ENCODE results near the gene THBS1. TPM values are rescaled to one million over a fixed set of nuclear protein-coding genes. Genes with fewer than 3 reads are reported as not detected.

Gene THBS1
- polyA plus RNA-seq, 5 donors, result 99.5 to 164 (median 132) TPM

DNA sequence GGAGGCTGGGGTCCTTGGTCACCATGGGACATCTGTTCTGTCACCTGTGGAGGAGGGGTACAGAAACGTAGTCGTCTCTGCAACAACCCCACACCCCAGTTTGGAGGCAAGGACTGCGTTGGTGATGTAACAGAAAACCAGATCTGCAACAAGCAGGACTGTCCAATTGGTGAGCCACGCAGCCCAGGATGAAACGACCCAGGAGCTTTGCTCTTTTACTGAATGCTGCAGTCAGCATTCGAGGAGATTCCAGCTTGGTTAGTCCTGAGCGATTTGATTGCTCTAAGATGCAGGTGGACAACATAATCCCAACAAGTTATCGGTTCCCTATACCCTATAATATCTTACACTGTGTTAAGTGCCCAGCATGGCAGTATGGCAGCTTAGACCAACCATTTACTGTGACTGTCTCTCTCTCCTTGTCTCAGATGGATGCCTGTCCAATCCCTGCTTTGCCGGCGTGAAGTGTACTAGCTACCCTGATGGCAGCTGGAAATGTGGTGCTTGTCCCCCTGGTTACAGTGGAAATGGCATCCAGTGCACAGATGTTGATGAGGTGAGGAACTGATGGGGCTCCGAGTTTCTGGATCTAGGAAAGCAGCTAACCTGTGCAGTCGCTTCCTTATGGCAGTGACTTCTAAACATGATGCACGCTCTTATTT, 7.8 kb downstream of the THBS1 start:
- DNase-seq, result no peak

DNA sequence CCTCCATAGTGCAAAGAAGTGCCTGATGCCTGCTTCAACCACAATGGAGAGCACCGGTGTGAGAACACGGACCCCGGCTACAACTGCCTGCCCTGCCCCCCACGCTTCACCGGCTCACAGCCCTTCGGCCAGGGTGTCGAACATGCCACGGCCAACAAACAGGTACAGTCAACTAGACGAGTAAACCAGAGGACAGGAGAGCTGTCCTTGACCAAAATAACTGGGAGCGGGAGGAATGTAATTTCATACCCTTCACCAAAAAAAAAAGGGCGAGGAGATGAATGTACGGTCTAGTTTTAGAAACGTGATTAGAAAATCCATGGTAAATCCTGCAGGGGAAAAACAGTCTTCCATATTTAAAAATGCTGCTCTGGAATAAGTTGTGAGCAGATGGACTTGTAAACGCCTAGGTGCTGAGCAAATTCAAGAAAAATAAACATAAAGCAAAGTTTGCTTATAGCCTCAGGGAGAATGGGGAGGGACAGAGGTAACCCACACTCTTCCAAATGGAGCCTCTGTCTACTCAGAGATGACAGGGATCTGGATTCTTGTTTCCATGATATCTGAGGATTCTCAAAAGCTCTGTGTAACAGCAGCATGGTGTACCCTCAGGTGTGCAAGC, 8.4 kb downstream of the THBS1 start:
- no peak for DNase-seq

GRCh38 chr15:39589815-39590644, 9.2 kb downstream of the THBS1 start:
- no peak for DNase-seq

- no peak for DNase-seq
These were observed 10.4 kb downstream of the THBS1 start for GRCh38 chr15:39591141-39591895.

- no peak for DNase-seq
These were observed 11.0 kb downstream of the THBS1 start for GRCh38 chr15:39591896-39592315.

GRCh38 chr15:39592500-39592899, 11.6 kb downstream of the THBS1 start:
- no peak for DNase-seq

DNA sequence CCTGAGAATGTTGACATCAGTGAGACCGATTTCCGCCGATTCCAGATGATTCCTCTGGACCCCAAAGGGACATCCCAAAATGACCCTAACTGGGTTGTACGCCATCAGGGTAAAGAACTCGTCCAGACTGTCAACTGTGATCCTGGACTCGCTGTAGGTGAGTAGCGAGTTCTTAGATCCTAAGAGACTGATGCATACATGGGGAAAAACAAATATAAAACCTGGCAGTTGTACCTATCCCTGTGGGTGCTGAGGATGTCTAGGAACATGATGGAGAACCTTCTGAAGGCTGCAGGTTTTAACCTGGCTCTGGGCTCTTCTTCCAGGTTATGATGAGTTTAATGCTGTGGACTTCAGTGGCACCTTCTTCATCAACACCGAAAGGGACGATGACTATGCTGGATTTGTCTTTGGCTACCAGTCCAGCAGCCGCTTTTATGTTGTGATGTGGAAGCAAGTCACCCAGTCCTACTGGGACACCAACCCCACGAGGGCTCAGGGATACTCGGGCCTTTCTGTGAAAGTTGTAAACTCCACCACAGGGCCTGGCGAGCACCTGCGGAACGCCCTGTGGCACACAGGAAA, 12.3 kb downstream of the THBS1 start:
- no peak for DNase-seq

GRCh38 chr15:39593656-39594445, 13.0 kb downstream of the THBS1 start:
- no peak for DNase-seq

- DNase-seq, result no peak
These were observed 13.8 kb downstream of the THBS1 start for GRCh38 chr15:39594446-39595337.

DNA sequence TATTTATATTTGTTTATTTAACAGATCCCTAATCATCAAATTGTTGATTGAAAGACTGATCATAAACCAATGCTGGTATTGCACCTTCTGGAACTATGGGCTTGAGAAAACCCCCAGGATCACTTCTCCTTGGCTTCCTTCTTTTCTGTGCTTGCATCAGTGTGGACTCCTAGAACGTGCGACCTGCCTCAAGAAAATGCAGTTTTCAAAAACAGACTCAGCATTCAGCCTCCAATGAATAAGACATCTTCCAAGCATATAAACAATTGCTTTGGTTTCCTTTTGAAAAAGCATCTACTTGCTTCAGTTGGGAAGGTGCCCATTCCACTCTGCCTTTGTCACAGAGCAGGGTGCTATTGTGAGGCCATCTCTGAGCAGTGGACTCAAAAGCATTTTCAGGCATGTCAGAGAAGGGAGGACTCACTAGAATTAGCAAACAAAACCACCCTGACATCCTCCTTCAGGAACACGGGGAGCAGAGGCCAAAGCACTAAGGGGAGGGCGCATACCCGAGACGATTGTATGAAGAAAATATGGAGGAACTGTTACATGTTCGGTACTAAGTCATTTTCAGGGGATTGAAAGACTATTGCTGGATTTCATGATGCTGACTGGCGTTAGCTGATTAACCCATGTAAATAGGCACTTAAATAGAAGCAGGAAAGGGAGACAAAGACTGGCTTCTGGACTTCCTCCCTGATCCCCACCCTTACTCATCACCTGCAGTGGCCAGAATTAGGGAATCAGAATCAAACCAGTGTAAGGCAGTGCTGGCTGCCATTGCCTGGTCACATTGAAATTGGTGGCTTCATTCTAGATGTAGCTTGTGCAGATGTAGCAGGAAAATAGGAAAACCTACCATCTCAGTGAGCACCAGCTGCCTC, 14.7 kb downstream of the THBS1 start:
- DNase-seq, result no peak

DNA sequence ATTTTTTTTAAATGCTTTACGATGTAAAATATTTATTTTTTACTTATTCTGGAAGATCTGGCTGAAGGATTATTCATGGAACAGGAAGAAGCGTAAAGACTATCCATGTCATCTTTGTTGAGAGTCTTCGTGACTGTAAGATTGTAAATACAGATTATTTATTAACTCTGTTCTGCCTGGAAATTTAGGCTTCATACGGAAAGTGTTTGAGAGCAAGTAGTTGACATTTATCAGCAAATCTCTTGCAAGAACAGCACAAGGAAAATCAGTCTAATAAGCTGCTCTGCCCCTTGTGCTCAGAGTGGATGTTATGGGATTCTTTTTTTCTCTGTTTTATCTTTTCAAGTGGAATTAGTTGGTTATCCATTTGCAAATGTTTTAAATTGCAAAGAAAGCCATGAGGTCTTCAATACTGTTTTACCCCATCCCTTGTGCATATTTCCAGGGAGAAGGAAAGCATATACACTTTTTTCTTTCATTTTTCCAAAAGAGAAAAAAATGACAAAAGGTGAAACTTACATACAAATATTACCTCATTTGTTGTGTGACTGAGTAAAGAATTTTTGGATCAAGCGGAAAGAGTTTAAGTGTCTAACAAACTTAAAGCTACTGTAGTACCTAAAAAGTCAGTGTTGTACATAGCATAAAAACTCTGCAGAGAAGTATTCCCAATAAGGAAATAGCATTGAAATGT, 15.6 kb downstream of the THBS1 start:
- no peak for DNase-seq

DNA sequence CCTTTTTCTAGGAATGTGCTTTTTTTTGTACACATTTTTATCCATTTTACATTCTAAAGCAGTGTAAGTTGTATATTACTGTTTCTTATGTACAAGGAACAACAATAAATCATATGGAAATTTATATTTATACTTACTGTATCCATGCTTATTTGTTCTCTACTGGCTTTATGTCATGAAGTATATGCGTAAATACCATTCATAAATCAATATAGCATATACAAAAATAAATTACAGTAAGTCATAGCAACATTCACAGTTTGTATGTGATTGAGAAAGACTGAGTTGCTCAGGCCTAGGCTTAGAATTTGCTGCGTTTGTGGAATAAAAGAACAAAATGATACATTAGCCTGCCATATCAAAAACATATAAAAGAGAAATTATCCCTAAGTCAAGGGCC, 16.5 kb downstream of the THBS1 start:
- DNase-seq, result no peak

DNA sequence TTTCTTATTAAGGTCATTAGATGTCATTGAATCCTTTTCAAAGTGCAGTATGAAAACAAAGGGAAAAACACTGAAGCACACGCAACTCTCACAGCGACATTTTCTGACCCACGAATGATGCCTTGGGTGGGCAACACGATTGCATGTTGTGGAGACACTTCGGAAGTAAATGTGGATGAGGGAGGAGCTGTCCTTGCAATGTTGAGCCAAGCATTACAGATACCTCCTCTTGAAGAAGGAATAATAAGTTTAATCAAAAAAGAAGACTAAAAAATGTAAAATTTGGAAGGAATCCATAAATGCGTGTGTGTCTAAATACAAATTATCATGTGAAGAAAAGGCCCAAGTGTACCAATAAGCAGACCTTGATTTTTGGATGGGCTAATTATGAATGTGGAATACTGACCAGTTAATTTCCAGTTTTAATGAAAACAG, 16.9 kb downstream of the THBS1 start:
- no peak for DNase-seq

DNA sequence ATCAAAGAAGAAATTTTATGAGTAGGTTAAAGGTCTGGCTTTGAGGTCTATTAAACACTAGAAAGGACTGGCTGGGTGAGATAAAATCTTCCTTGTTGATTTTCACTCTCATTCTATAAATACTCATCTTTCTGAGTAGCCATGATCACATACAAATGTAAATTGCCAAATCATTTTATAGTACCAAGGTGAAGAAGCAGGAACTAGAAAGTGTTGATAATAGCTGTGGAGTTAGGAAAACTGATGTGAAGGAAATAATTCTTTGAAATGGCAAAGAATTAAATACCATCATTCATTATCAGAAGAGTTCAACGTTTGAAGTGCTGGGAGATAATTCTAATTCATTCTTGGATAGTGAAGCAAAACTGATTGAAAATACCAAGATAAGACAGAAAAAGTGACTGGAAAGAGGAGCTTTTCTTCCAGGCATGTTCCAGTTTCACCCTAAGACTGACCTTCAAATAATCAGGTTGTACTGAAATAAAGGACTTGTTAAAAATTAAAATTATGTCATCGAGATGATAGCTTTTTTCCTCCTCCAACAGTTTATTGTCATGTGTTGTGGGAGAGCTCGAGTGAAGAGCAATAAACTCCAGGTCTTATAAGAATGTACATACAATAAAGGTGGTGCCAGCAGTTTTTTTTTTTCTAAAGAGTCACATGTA, 17.4 kb downstream of the THBS1 start:
- DNase-seq, result no peak

GRCh38 chr15:39598958-39599845, 18.3 kb downstream of the THBS1 start:
- no peak for DNase-seq

- no peak for DNase-seq
These were observed 19.0 kb downstream of the THBS1 start for GRCh38 chr15:39599871-39600270.
